Measurements from ENCODE around the gene RFLNA.

Gene RFLNA

GRCh38 chr12:124361996-124362395 is 67.1 kb downstream of the RFLNA start:
- DNase-seq: no peak

- DNase-seq: peak; percentile 65
Measured at GRCh38 chr12:124363353-124363965, 68.6 kb downstream of the RFLNA start.

- no peak for DNase-seq
Measured at GRCh38 chr12:124364543-124364942, 69.7 kb downstream of the RFLNA start.

Data from right forelimb (tissue), 1 donor.